ENCODE measurements around the gene CRABP2. TPM values are rescaled to one million over a fixed set of nuclear protein-coding genes. Genes with fewer than 3 reads are reported as not detected.

The CRABP2 gene
- total RNA-seq, 6 experiments from 2014 or later = 0.24 TPM; not detected in 5

DNA sequence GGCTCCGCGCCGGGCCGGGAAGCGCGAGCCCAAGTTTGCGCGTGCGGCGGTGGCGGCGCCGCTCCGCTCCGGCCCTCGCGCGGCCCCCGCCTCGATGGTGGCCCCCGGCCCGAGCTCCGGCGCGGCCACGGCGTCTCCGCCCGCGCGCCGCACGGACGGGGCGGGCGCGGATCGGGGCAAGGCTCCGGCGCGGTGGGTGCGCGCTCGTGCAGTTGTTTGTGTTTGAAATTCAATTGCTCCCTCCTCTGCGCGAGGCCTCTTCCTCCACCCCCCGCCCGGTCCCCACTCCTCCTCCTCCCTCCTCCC lies 46.0 kb upstream of the CRABP2 start, which contains the start of gene HDGF:
Gene HDGF (minus strand): TSS at position 225 of the 306 bp plus-strand sequence. CDS start 246 bp downstream, outside the sequence.
- peaks cover 0 to 36% (median 19%) of the 10 kb centered on the region in 4 donors for H3K4me1 ChIP-seq
- ATAC-seq (no peak), DNase-seq (no peak)

DNA sequence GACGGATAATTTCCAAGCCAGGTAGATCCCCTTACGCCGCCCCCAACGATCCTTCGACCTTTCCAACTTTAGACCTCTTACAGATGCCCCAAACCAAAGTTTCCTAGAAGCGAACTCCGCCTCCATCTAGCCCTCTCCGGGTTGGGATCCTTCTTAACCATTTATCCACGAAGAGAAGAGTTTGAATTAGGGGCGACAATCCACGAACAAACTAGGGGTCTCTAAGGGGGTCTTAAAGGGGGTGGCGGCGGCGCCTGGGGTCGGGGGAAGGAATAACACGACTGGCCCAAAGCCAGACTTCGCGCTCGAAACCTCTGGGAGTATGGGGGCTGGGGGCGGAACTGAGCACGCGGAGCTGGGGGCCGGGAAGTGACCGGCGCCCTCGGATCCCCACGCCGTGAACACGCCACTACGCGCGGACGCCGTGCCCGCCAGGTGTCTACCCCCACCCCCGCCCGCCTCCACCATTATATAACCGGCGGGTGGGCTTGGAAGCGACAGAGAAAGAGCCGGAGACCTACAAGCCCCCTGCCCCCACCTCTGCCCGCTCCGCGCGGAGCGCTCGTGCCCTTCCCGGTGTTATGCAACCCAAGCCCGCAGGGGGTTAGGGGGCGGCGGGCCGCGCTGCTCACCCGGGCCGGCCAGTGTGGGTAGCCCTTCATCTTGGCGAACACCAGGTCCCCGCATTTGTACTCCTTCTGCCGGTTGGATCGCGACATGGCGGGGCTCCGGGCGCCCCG lies 45.5 kb upstream of the CRABP2 start:
- TF ChIP-seq POLR2A (IDR thresholded peaks at IDR 0.05) = no peak
- TF ChIP-seq, protein P1, sequence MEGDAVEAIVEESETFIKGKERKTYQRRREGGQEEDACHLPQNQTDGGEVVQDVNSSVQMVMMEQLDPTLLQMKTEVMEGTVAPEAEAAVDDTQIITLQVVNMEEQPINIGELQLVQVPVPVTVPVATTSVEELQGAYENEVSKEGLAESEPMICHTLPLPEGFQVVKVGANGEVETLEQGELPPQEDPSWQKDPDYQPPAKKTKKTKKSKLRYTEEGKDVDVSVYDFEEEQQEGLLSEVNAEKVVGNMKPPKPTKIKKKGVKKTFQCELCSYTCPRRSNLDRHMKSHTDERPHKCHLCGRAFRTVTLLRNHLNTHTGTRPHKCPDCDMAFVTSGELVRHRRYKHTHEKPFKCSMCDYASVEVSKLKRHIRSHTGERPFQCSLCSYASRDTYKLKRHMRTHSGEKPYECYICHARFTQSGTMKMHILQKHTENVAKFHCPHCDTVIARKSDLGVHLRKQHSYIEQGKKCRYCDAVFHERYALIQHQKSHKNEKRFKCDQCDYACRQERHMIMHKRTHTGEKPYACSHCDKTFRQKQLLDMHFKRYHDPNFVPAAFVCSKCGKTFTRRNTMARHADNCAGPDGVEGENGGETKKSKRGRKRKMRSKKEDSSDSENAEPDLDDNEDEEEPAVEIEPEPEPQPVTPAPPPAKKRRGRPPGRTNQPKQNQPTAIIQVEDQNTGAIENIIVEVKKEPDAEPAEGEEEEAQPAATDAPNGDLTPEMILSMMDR (IDR thresholded peaks at IDR 0.05) = peak in 1 of 4 donors; percentile 6
- Histone ChIP-seq H3K27ac (peak overlapping the region; percentile 96 to 97 (median 97)), H3K27me3 (no peaks in the 10 kb centered on the region), H3K9me3 (no peaks in the 10 kb centered on the region), H3K4me3 (peak overlapping the region; percentile 73 to 89 (median 78)), H3K4me1 (peaks cover 0 to 41% (median 21%) of the 10 kb centered on the region in 4 donors), H3K36me3 (no peaks in the 10 kb centered on the region)
- intact Hi-C loops (cut with DNase I) = no loop called here
- peak; percentile 65 to 77 (median 65) for DNase-seq
- 0% methylated on average over 21 of the region's 64 CpGs for WGBS (ENCODE audit: insufficient coverage, low coverage, low lambda C conversion rate, missing lambda C conversion rate)
- ATAC-seq = no peak

More for the DNA sequence above, 46.0 kb upstream of the CRABP2 start, which contains the start of gene HDGF:
- peak within 1 kb of the TSS; percentile 73 to 89 (median 78) for H3K4me3 ChIP-seq
- H3K27me3 ChIP-seq = no peaks in the 10 kb centered on the region
- 2% methylated on average over 10 of the region's 48 CpGs for WGBS (ENCODE audit: insufficient coverage, low coverage, low lambda C conversion rate, missing lambda C conversion rate)
- intact Hi-C loops (cut with DNase I) = no loop called here
- no peaks in the 10 kb centered on the region for H3K36me3 ChIP-seq
- peak within 1 kb of the TSS; percentile 96 to 97 (median 97) for H3K27ac ChIP-seq
- H3K9me3 ChIP-seq = no peaks in the 10 kb centered on the region
- TF ChIP-seq, protein P1 (IDR thresholded peaks at IDR 0.05) = no peak
- peak; percentile 61 for TF ChIP-seq POLR2A (IDR thresholded peaks at IDR 0.05)

DNA sequence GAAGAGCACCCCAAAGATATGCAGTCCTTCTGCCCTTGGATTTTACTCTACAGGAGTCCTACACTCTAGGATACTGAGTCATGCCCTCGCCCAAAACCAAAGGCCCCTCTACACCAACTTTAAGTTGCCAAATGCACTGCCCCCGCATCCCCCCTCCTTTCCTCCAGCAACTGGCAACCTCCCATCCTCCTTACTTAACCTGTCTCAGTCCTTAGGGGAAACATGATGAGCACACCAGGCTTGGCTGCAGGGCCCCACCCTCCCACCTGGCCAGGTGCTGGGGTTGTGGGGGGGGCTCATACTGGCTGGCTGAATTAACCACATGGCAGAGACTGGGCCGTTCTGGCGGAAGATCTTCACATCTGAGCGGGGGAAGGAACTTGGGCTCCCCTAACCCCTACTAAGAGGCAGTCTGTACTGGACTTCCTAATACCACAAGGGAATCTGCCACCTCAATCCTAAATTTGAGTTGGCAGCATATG lies 44.8 kb upstream of the CRABP2 start:
- ATAC-seq (peak in 1 of 4 donors; percentile 0), DNase-seq (peak in 2 of 3 donors; percentile 37 to 55)
- Histone ChIP-seq H3K4me3 (peak overlapping the region; percentile 73 to 89 (median 78)), H3K36me3 (peaks cover 0 to under 1% (median 0%) of the 10 kb centered on the region in 4 donors), H3K9me3 (no peaks in the 10 kb centered on the region), H3K4me1 (peaks cover 0 to 47% (median 24%) of the 10 kb centered on the region in 4 donors), H3K27ac (peak overlapping the region; percentile 96 to 97 (median 97)), H3K27me3 (no peaks in the 10 kb centered on the region)
- TF ChIP-seq, protein P1 (IDR thresholded peaks at IDR 0.05) = no peak
- WGBS (ENCODE audit: insufficient coverage, low coverage, low lambda C conversion rate, missing lambda C conversion rate) = 0% methylated on average over 3 of the region's 5 CpGs
- intact Hi-C loops (cut with DNase I) = no loop called here

DNA sequence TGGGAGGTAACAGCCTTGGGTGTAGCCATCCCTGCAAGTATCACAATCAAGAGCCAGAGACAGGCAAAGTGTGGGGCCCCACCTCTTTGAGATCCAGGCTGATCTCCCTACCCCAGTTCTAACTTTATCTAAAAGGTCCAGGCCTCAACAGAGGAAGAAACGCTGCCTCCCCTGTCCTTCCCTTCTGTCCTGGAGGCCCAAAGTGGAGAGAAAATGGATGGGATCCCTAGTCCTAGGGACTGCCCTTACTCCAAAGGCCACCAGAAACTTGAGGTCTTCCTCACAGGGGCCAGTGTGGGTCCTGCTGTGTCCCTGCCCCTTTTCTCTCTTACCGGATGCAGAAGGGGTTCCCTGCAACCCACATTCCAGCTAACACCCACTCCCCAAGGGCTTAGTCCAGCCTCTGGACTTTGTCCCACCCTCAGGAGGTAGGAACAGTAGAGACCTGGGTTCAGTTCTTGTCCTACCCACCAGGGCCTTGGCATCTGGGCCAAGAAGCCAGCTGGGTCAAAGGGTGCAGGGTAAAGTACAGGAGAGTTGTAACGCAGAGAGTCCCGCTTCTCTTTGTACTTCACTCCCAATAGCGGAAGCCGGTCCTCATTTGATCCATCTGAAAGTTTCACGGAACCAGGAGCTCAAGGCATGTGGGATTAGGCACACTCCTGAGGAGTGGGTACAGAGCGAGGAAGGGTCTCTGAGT lies 44.2 kb upstream of the CRABP2 start:
- DNase-seq (peak; percentile 59 to 87 (median 86)), ATAC-seq (peak; percentile 16 to 54 (median 48))

More for the DNA sequence above, 44.2 kb upstream of the CRABP2 start:
- 0% methylated on average over 5 of the region's 8 CpGs for WGBS (ENCODE audit: insufficient coverage, low coverage, low lambda C conversion rate, missing lambda C conversion rate)
- peaks cover 0 to 47% (median 24%) of the 10 kb centered on the region in 4 donors for H3K4me1 ChIP-seq
- peak overlapping the region; percentile 96 to 97 (median 97) for H3K27ac ChIP-seq
- TF ChIP-seq POLR2A (IDR thresholded peaks at IDR 0.05) = peak; percentile 51
- TF ChIP-seq, protein P1 (IDR thresholded peaks at IDR 0.05) = peak in 1 of 4 donors; percentile 30
- peak overlapping the region; percentile 73 to 89 (median 78) for H3K4me3 ChIP-seq
- H3K9me3 ChIP-seq = no peaks in the 10 kb centered on the region
- peaks cover 0 to 7% (median 0%) of the 10 kb centered on the region in 4 donors for H3K36me3 ChIP-seq
- intact Hi-C loops (cut with DNase I) = no loop called here
- no peaks in the 10 kb centered on the region for H3K27me3 ChIP-seq
